HG03565 (cell line): ENCODE measurements around the gene RBP7.
A peak's percentile ranks its signal among the peaks of the same experiment; 100 is the strongest.
"Not testable (repeated sequence)": the region's sequence is repeated elsewhere in the genome, so short reads cannot be mapped to it uniquely, and the experiment has no call there.

Source experiments
- ATAC-seq: cut with Tn5 transposase; IDR thresholded peaks from one replicate; pipeline ENCODE4 v1.9.1; 2021; ENCODE audit warnings: mild to moderate bottlenecking, moderate library complexity; ENCODE audit not compliant: unreplicated experiment

RBP7 gene

DNA sequence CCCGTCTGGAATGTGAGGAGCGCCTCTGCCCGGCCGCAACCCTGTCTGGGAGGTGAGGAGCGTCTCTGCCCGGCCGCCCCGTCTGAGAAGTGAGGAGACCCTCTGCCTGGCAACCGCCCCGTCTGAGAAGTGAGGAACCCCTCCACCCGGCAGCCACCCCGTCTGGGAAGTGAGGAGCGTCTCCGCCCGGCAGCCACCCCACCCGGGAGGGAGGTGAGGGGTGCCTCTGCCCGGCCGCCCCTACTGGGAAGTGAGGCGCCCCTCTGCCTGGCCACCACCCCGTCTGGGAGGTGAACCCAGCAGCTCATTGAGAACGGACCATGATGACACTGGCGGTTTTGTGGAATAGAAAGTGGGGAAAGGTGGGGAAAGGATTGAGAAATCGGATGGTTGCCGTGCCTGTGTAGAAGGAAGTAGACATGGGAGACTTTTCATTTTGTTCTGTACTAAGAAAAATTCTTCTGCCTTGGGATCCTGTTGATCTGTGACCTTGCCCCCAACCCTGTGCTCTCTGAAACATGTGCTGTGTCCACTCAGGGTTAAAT lies 32.0 kb downstream of the RBP7 start:
- ATAC-seq, result not testable (repeated sequence)

DNA sequence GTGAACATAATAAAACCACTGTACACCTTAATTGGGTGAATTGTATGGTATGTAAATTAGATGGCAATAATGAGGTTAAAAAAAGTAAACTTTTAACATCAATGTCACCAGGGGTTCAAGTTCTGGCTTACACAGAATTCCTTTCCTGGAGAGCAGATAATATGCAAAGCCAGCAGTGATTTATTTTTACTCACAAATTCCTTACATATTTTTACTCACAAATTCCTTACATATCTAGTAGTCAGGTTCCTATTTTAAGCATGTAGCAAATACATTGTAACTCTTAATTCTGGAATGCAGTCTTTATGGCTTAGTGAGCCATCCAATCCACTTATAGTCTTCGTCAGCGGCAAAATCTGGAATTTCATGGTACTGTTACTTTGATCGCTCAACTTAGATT lies 34.4 kb downstream of the RBP7 start:
- ATAC-seq, result no peak

GRCh38 chr1:10032590-10033358 lies 35.7 kb downstream of the RBP7 start, which contains the start of gene UBE4B:
Gene UBE4B (plus strand): TSS chr1:10032958. CDS start chr1:10033671, 713 bp downstream.
- peak; percentile 95 for ATAC-seq

- ATAC-seq, result no peak
Measured at GRCh38 chr1:10033359-10033845, 36.4 kb downstream of the RBP7 start.

DNA sequence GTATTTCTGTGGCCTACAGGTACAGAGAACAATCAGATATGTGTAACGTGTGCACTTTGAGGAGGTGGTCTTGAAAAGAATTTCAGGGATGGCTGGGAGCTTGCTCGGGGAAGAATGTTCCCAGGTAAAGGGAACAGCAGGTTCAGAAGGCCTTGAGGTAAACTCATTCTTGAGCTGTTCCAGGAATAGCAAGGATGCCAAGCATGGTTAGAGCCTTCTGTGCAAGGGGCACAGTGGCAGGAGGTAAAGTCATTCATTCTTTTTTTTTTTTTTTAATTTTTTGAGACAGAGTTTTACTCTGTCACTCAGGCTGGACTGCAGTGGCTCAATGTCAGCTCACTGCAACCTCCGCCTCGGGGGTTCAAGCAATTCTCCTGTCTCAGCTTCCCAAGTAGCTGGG lies 45.7 kb downstream of the RBP7 start:
- no peak for ATAC-seq

- no peak for ATAC-seq
Measured at GRCh38 chr1:10045480-10046355, 48.7 kb downstream of the RBP7 start.

DNA sequence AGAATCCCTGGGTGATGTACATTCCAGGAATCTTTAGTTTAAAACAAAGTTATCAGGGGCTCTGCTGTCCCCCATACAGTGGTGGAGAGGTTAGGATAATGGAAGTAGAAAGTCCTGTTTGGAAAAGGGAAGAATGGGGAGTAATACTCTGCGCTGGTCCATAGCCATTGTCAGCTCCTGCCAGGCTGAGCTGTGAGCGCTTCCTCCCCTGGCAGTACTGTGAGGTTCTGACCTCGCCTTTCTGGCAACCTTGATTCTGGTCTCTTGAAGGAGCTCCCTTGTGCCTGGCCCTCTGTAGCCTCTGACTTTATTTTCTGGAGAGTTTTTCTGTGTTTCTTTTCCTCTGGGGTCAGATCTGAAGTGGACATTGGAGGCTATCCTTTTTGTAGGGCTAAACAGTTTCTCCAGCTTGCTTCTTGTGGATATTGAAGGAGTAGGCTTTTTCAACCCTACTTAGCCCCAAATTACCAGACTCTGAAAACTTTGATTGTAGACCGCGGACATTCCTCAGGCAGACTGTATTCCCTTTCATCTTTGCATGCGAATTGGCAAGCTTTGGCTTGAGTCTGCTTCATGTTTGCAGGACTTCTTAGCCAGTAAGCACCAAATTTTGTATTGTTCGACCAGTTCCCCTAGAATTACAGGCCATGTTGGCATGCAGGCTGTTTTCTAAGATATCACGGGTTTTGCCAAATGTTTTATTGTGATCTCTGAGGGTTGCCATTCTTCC lies 49.5 kb downstream of the RBP7 start:
- ATAC-seq, result no peak

DNA sequence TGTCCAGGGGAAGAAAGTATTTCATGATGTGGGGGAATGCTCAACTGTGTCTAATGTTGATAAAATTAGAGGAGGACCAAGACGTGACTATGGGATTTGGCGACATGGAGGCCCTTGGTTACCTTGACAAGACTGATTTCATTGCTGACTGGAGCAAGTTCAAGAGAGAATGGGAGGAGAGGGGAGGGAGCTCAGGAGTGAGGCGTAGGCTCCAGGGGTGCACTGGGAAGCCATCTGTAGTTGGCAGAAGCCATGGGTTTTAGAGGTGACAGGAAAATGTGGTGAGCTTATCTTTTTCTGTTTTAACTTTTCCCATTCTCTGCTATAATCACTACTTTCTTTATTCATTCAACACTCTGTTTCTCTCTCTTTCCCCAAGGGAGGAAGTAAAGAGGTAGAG lies 51.6 kb downstream of the RBP7 start:
- ATAC-seq, result no peak

GRCh38 chr1:10050611-10051010 lies 53.6 kb downstream of the RBP7 start:
- ATAC-seq, result no peak

- ATAC-seq, result no peak
Measured at GRCh38 chr1:10051656-10052055, 54.6 kb downstream of the RBP7 start.

GRCh38 chr1:10052347-10052746 lies 55.3 kb downstream of the RBP7 start:
- ATAC-seq, result no peak

DNA sequence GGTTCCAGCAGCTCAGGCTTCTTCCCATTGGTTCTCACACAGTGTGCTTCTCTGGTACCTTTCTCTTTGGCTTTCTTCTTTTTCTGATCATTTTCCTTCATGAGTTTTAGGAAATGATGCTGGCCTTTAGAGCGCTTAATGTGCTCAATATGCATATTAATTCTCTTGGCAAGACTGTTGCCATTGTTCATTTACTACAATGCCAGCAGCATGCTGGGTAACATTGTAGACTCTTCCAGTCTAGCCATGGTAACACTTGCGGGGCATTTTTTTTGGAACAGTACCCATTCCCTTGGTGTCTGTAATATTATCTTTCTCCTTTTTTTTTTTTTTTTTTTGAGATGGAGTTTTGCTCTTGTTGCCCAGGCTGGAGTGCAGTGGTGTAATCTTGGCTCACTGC lies 57.4 kb downstream of the RBP7 start:
- no peak for ATAC-seq

DNA sequence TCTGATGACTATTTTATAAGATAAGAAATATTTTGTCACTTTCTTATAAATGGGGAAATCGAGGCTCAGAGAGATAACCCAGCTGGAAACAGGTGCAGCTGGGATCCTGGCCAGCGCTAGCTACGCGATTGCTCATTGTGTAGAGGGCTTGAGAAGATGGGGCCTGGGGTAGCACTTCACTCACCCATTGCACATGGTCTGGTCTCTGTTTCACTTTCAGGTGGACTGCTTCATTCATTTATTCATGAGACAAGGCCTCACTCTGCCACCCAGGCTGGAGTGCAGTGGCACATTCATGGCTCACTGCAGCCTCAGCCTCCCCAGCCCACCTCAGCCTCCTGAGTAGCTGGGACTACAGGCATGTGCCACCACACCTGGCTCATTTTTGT lies 59.6 kb downstream of the RBP7 start:
- no peak for ATAC-seq

- ATAC-seq, result no peak
Measured at GRCh38 chr1:10057343-10057742, 60.3 kb downstream of the RBP7 start.

- no peak for ATAC-seq
Measured at GRCh38 chr1:10057796-10058195, 60.8 kb downstream of the RBP7 start.

DNA sequence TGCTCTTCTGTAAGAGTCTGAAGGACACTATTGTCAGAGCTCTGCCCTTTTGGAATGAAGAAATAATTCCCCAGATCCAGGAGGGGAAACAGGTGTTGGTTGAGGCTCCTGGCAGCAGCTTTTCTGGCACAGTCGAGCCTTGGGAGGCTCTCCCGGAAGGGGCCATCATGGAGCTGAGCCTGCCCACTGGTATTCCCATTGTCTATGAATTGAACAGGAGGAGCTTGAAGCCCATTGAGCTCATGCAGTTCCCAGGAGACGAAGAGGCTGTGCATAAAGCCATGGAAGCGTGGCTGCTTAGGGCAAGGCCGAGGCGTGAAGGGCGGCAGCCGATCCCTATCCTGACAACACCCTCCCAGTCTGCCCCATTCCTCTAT lies 62.3 kb downstream of the RBP7 start:
- ATAC-seq, result no peak

DNA sequence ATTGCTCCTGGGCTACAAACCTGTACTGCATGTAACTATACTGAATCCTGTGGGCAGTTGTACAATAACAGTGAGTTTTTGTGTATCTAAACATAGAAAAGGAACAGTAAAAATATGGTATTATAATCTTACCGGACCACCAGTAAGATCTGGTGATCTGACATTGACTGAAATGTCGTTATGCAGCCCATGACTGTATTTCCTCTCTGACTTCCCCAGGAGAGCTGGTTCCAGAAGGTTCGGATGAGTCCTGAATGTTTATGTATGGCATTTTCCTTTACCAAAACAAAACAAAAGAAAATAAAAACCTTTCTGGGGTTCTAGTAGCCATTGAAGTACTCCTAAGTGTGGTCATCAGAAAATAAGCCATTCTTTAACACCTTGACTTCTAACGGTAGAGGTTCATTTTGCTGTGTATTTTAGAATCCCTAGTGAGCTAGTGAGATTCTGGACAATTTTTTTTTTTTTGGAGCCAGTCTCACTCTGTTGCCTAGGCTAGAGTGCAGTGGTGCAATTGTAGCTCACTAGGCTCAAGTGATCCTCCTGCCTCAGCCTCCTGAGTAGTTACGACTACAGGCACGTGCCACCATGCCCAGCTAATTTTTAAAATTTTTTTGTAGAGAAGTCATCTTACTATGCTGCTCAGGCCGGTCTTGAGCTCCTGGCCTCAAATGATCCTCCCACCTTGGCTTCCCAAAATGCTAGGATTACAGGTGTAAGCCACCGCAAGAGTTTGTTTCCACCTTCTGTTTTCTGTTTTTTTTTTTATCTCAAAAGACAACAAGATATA lies 63.5 kb downstream of the RBP7 start:
- ATAC-seq, result no peak

GRCh38 chr1:10061276-10061675 lies 64.2 kb downstream of the RBP7 start:
- no peak for ATAC-seq

DNA sequence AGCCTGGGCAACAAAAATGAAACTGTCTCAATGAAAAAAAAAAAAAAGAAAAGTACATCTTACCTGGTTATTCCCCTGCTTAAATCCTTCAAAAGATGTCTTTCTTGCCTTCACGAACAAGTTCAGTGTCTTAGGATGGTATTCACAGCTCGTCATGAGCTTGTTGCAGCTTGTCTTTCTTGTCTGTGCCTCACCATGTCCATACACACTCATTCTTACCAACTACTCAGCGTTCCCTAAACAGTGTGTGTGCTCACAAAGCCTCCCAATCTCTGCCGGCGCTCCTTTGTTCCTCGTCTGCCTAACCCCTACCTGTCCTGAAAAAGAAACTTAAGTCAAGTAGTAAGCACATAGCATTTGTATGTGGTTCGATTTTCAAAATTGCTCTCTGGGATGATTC lies 66.8 kb downstream of the RBP7 start:
- no peak for ATAC-seq
